ENCODE results near the gene HLA-F. TPM values are rescaled to one million over a fixed set of nuclear protein-coding genes. Genes with fewer than 3 reads are reported as not detected.

The HLA-F gene
- total and polyA plus RNA-seq, 4 donors: 76.2 to 451 (median 153) TPM

DNA sequence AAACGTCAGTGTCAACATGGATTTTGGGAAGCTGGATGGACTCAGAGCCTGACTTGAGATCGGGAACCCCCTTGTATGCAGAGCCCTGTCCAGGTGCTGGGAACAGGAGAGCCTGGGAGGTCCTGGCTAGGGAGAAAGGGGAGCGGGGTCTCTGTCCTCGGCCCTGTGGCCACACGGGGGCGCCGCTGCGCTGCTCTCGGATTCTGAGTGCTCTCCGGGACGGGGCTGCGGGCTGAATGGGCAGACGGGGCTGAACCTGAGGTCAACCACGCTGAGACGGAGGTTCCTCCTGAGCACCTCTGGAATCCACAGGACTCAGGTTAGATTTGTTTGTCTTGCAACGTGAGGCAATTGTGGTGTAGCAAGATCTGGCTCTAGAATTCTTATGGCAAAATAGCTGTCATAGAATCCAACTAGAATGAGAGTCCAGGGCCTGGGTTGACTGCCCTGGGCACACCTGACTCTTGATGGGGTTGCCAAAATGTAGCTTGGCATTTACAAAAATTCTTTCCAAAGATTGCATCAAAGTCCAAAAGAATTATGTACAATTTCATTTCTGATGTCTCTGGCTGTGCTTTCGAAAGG, 20.6 kb upstream of the HLA-F start:
- no peaks in the 10 kb centered on the region for H3K36me3 ChIP-seq (ENCODE audit: control insufficient read depth in 4 of 4, insufficient read depth in 4 of 4, low read length in 4 of 4)
- H3K9me3 ChIP-seq (ENCODE audit: control insufficient read depth in 4 of 4, insufficient read depth in 3 of 4, low read length in 3 of 4): no peaks in the 10 kb centered on the region
- H3K9ac ChIP-seq (ENCODE audit: insufficient read depth in 1 of 2, low read length in 2 of 2): no peak overlapping the region
- H3K27ac ChIP-seq (ENCODE audit: low read depth in 1 of 2, low read length in 1 of 2): no peak overlapping the region
- H3K27me3 ChIP-seq (ENCODE audit: control insufficient read depth in 3 of 3, insufficient read depth in 3 of 3, low read length in 2 of 3): peaks cover 0 to 7% (median 3%) of the 10 kb centered on the region in 3 donors
- DNase-seq (peak in 2 of 3 donors; percentile 48 to 49), ATAC-seq (ENCODE audit: insufficient read depth, low FRiP score) (no peak)
- 7 to 23% methylated on average over 17 of the region's 17 CpGs for WGBS, 2 donors
- H3K4me3 ChIP-seq: no peak overlapping the region
- TF ChIP-seq CTCF (IDR thresholded peaks at IDR 0.05; ENCODE audit: control extremely low read depth, extremely low read depth): peak; percentile 18
- H3K4me1 ChIP-seq (ENCODE audit: control insufficient read depth in 5 of 5, insufficient read depth in 5 of 5, low read length in 5 of 5): no peaks in the 10 kb centered on the region

- H3K4me1 ChIP-seq (ENCODE audit: control insufficient read depth in 5 of 5, insufficient read depth in 5 of 5, low read length in 5 of 5): no peaks in the 10 kb centered on the region
- H3K27me3 ChIP-seq (ENCODE audit: control insufficient read depth in 3 of 3, insufficient read depth in 3 of 3, low read length in 2 of 3): peaks cover 0 to 17% (median 6%) of the 10 kb centered on the region in 3 donors
- H3K27ac ChIP-seq (ENCODE audit: low read depth in 1 of 2, low read length in 1 of 2): no peak overlapping the region
- H3K9ac ChIP-seq (ENCODE audit: insufficient read depth in 1 of 2, low read length in 2 of 2): no peak overlapping the region
- ATAC-seq (ENCODE audit: insufficient read depth, low FRiP score): peak; percentile 70
- no peaks in the 10 kb centered on the region for H3K9me3 ChIP-seq (ENCODE audit: control insufficient read depth in 4 of 4, insufficient read depth in 3 of 4, low read length in 3 of 4)
- peak; percentile 39 to 60 (median 47) for DNase-seq
- WGBS, 2 donors: 39% methylated on average over 10 of the region's 10 CpGs
- no peaks in the 10 kb centered on the region for H3K36me3 ChIP-seq (ENCODE audit: control insufficient read depth in 4 of 4, insufficient read depth in 4 of 4, low read length in 4 of 4)
- peak; percentile 62 for TF ChIP-seq CTCF (IDR thresholded peaks at IDR 0.05; ENCODE audit: control extremely low read depth, extremely low read depth)
- no peak overlapping the region for H3K4me3 ChIP-seq
These were observed 17.6 kb upstream of the HLA-F start for GRCh38 chr6:29705389-29706231.

DNA sequence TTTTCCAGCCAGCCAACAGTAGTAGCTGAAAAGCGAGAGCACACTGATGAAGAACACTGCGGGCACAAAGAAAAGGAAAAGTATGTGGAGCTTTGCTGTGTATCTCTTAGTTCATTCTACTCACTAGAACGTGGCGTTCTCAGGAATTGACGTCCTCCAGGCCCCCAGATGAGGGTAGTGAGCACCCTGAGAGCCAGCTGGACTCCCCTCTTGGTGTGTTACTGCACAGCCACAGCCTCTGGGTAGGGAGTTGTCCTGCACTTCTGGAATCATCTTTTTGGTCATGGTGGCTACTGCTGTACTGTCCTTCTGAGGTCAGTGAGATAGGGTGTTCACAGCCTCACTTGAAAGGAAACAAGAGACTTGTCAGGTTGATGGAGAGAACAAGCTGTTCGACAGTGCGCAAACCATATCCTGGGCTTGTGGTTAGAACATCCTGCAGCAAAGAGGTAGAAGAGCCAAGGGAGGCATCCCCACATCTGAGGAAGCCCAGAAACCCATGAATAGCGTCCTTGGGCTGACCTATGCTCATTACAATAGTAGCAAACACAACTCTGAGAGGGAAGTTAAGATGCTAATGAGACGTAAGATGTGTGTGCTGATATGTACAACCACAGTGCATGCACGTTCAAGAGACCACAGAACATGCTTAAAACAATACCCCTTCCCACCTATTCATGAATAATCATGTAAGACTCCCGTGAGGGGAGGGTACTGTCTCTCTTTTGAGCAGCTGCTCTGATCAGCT, 14.6 kb upstream of the HLA-F start:
- WGBS, 2 donors: 47 to 58% methylated on average over 11 of the region's 11 CpGs
- TF ChIP-seq CTCF (IDR thresholded peaks at IDR 0.05; ENCODE audit: control extremely low read depth, extremely low read depth): no peak
- no peak overlapping the region for H3K9ac ChIP-seq (ENCODE audit: insufficient read depth in 1 of 2, low read length in 2 of 2)
- DNase-seq (no peak), ATAC-seq (ENCODE audit: insufficient read depth, low FRiP score) (no peak)
- H3K27ac ChIP-seq (ENCODE audit: low read depth in 1 of 2, low read length in 1 of 2): no peak overlapping the region
- H3K27me3 ChIP-seq (ENCODE audit: control insufficient read depth in 3 of 3, insufficient read depth in 3 of 3, low read length in 2 of 3): peaks cover 0 to 28% (median 6%) of the 10 kb centered on the region in 3 donors
- no peak overlapping the region for H3K4me3 ChIP-seq
- H3K9me3 ChIP-seq (ENCODE audit: control insufficient read depth in 4 of 4, insufficient read depth in 3 of 4, low read length in 3 of 4): no peaks in the 10 kb centered on the region
- H3K36me3 ChIP-seq (ENCODE audit: control insufficient read depth in 4 of 4, insufficient read depth in 4 of 4, low read length in 4 of 4): no peaks in the 10 kb centered on the region
- H3K4me1 ChIP-seq (ENCODE audit: control insufficient read depth in 5 of 5, insufficient read depth in 5 of 5, low read length in 5 of 5): no peaks in the 10 kb centered on the region

Data from lung (tissue), 12 donors.